SK-N-SH (cell line): Measurements from ENCODE around the gene TRIM54.

ENCODE experiments used
- FOXM1 ChIP-seq: IDR thresholded peaks from 2 replicates; pipeline ENCODE4 v1.4.0; 2012; ENCODE audit warnings: low read depth, mild to moderate bottlenecking
- TAF1 ChIP-seq: IDR thresholded peaks from 2 replicates; pipeline ENCODE4 v1.6.1; 2012; ENCODE audit warnings: low read depth, mild to moderate bottlenecking, low read length, moderate library complexity, borderline replicate concordance
- TCF12 ChIP-seq: IDR thresholded peaks from 2 replicates; pipeline ENCODE4 v1.4.0; 2012
- YY1 ChIP-seq: IDR thresholded peaks from 2 replicates; pipeline ENCODE4 v1.4.0; 2012; ENCODE audit warnings: low read depth, mild to moderate bottlenecking
- TF ChIP-seq, protein P1 (sequence below): fragments of 200-600 bp; sonication (generic); IDR thresholded peaks from 2 replicates; pipeline ENCODE4 v1.6.1; 2017; ENCODE audit warnings: antibody characterized with exemption, mild to moderate bottlenecking, moderate library complexity
- TF ChIP-seq, protein P2 (sequence below): IDR thresholded peaks from 2 replicates; pipeline ENCODE4 v1.4.0; 2012; ENCODE audit warnings: low read depth
- TF ChIP-seq, protein P3 (sequence below): IDR thresholded peaks from 2 replicates; pipeline ENCODE4 v1.4.0; 2012; ENCODE audit warnings: low read depth, borderline replicate concordance

DNA sequence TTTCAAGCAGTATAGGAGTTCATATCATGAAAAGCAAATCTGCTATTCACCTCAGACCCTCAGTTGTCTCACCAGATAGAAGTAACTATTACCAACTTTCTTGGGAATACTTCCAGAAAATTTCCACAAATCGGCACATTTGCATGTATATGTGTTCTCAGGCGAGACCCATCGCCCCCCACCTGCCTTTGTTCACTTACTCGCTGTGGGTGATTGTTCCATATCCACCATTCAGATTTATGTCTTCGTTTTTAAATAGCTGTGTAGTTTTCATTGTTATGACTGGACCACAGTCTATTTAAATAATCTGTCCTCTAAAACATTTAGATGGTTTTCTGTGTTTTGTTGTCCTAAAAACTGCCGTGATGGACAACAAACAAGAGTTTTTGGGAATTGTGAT, 3.3 kb downstream of the TRIM54 start:
- TF ChIP-seq, protein P1, sequence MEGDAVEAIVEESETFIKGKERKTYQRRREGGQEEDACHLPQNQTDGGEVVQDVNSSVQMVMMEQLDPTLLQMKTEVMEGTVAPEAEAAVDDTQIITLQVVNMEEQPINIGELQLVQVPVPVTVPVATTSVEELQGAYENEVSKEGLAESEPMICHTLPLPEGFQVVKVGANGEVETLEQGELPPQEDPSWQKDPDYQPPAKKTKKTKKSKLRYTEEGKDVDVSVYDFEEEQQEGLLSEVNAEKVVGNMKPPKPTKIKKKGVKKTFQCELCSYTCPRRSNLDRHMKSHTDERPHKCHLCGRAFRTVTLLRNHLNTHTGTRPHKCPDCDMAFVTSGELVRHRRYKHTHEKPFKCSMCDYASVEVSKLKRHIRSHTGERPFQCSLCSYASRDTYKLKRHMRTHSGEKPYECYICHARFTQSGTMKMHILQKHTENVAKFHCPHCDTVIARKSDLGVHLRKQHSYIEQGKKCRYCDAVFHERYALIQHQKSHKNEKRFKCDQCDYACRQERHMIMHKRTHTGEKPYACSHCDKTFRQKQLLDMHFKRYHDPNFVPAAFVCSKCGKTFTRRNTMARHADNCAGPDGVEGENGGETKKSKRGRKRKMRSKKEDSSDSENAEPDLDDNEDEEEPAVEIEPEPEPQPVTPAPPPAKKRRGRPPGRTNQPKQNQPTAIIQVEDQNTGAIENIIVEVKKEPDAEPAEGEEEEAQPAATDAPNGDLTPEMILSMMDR, result no peak
- TF ChIP-seq, protein P2, sequence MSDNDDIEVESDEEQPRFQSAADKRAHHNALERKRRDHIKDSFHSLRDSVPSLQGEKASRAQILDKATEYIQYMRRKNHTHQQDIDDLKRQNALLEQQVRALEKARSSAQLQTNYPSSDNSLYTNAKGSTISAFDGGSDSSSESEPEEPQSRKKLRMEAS, result no peak
- no peak for TF ChIP-seq TAF1
- TF ChIP-seq, protein P3, sequence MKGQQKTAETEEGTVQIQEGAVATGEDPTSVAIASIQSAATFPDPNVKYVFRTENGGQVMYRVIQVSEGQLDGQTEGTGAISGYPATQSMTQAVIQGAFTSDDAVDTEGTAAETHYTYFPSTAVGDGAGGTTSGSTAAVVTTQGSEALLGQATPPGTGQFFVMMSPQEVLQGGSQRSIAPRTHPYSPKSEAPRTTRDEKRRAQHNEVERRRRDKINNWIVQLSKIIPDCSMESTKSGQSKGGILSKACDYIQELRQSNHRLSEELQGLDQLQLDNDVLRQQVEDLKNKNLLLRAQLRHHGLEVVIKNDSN, result no peak
- TF ChIP-seq TCF12, result no peak
- no peak for TF ChIP-seq YY1
- no peak for TF ChIP-seq FOXM1
